PC-3 (cell line): ENCODE results near the gene AMH. TPM values are rescaled to one million over a fixed set of nuclear protein-coding genes. Genes with fewer than 3 reads are reported as not detected.

Source experiments
- ATAC-seq: fragments of 200-7000 bp; cut with Tn5 transposase; 2 replicates; pipeline ENCODE4 v1.9.1; 2020; ENCODE audit warnings: mild to moderate bottlenecking, moderate library complexity
- BruUV-seq: library from RNA; stranded (reverse); fragments of 400-500 nt; replicated peaks from 2 replicates; lab custom pipeline; 2021; lab: Mats Ljungman, UMichigan
- CTCF ChIA-PET: fragments of 300-600 bp; sonication (Branson Sonifier 250); formaldehyde crosslinking; loops from one replicate; lab custom pipeline; 2022; ENCODE audit warnings: antibody characterized with exemption; lab: Charles Lee
- POLR2A ChIA-PET: fragments of 300-600 bp; sonication (Branson Sonifier 250); formaldehyde crosslinking; loops from one replicate; lab custom pipeline; 2022; ENCODE audit warnings: antibody characterized with exemption; ENCODE audit not compliant: unreplicated experiment; lab: Charles Lee
- DNase-seq: peaks from one replicate; pipeline ENCODE4 v3.0.0-alpha.2; 2015
- H2AFZ ChIP-seq: fragments of 300-600 bp; sonication (generic); 2 replicates; pipeline ENCODE4 v1.6.0; 2016; ENCODE audit warnings: antibody characterized with exemption, low read length
- H3F3A ChIP-seq: fragments of 300-600 bp; sonication (generic); one replicate; pipeline ENCODE4 v1.6.0; 2017; ENCODE audit warnings: antibody characterized with exemption, low read length, control low read depth, mild to moderate bottlenecking; ENCODE audit not compliant: unreplicated experiment
- H3K27ac ChIP-seq: fragments of 300-600 bp; sonication (generic); 2 replicates; pipeline ENCODE4 v1.5.1; 2016; ENCODE audit warnings: mild to moderate bottlenecking, low read length
- H3K27me3 ChIP-seq: fragments of 300-600 bp; sonication (generic); 2 replicates; pipeline ENCODE4 v1.6.1; 2016; ENCODE audit warnings: low read length, mixed read lengths
- H3K36me3 ChIP-seq: fragments of 300-600 bp; sonication (generic); 2 replicates; pipeline ENCODE4 v1.6.1; 2016; ENCODE audit warnings: low read depth, mixed run types, low read length, mixed read lengths
- H3K4me1 ChIP-seq: fragments of 300-600 bp; sonication (generic); 2 replicates; pipeline ENCODE4 v1.5.1; 2016; ENCODE audit warnings: low read length; ENCODE audit not compliant: insufficient read depth
- H3K4me2 ChIP-seq: fragments of 300-600 bp; sonication (generic); 2 replicates; pipeline ENCODE4 v1.6.0; 2016; ENCODE audit warnings: low read length
- H3K4me3 ChIP-seq: fragments of 300-600 bp; sonication (generic); 2 replicates; pipeline ENCODE4 v1.5.1; 2016; ENCODE audit warnings: mild to moderate bottlenecking, low read length, mixed read lengths
- H3K79me2 ChIP-seq: fragments of 300-600 bp; sonication (generic); 2 replicates; pipeline ENCODE4 v1.6.1; 2017; ENCODE audit warnings: low read length, mixed read lengths
- H3K9ac ChIP-seq: fragments of 300-600 bp; sonication (generic); 2 replicates; pipeline ENCODE4 v1.6.0; 2016; ENCODE audit warnings: mild to moderate bottlenecking, low read length
- H3K9me2 ChIP-seq: fragments of 300-600 bp; sonication (generic); replicated peaks from 2 replicates; pipeline ENCODE4 v1.6.1; 2016; ENCODE audit warnings: mixed run types, low read length, mixed read lengths
- H3K9me3 ChIP-seq: fragments of 300-600 bp; sonication (generic); 2 replicates; pipeline ENCODE4 v1.6.1; 2016; ENCODE audit warnings: low read length, mixed read lengths
- H4K20me1 ChIP-seq: fragments of 300-600 bp; sonication (generic); 2 replicates; pipeline ENCODE4 v1.6.1; 2016; ENCODE audit warnings: low read length, mixed read lengths
- EZH2 ChIP-seq: fragments of 300-600 bp; sonication (generic); IDR thresholded peaks from one replicate; pipeline ENCODE4 v1.6.1; 2017; ENCODE audit warnings: antibody characterized with exemption, mild to moderate bottlenecking, low read length; ENCODE audit not compliant: unreplicated experiment
- EZH2phosphoT487 ChIP-seq: fragments of 300-600 bp; sonication (generic); IDR thresholded peaks from 2 replicates; pipeline ENCODE4 v1.6.1; 2018; ENCODE audit warnings: mild to moderate bottlenecking, antibody characterized with exemption, low read length, borderline replicate concordance
- intact Hi-C: fragments of 100-400 bp; cut with micrococcal nuclease; formaldehyde crosslinking; loops from 2 replicates; pipeline ENCODE4 v1.9.0; 2023
- total RNA-seq: library from RNA; depleted of rRNA; stranded (reverse); fragments of >200 nt; gene quantifications from 2 replicates; pipeline ENCODE4 v1.2.3, GENCODE V29; 2014
- TF ChIP-seq, protein P1 (sequence below): fragments of 300-600 bp; sonication (generic); conservative IDR thresholded peaks from 2 replicates; pipeline ENCODE4 v1.5.1; 2017; ENCODE audit warnings: antibody characterized with exemption, low read depth, mild to moderate bottlenecking, low read length

The AMH gene
- total RNA-seq, 1 experiment from 2014 or later, result 6.0 TPM

DNA sequence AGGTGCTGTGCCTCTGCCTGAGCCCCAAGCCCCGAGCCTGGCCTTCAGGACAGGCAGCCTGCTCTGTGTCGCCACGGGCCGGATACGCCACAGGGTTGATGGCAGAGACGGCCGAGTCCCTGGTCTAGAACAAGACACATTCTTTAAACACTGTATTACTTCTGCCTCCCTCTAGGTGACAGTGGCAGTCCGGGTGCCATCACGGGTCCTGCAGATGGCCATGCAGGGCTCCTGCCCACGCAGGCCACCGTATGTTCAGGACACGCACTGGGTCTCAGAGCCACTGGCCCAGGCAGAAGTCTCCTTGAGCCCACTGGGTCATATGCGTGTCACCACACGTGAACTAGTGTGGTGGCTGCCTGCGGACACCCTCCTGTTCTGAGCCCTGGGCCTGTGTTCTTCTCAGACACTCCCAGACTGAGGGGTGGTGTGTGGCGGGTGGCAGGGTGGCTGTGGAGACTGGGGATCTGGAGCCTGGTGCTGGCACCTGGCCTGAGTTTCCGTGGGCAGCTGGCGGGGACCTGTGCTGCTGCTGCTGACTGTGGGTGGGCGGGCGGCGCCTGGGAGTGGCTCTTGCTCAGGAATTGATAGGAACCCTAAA is 17.4 kb upstream of the AMH start:
- Histone ChIP-seq H3K9me2 (no peaks in the 10 kb centered on the region), H3K36me3 (0 out of 2 replicates have a peak, but pooled peaks cover 5% of the 10 kb centered on the region), H3K4me1 (no peaks in the 10 kb centered on the region), H3K9ac (no peak overlapping the region), H3F3A (no peaks in the 10 kb centered on the region), H4K20me1 (no peaks in the 10 kb centered on the region), H3K4me2 (no peak overlapping the region), H3K27ac (no peak overlapping the region), H2AFZ (no peak overlapping the region), H3K79me2 (peaks cover 33% of the 10 kb centered on the region), H3K27me3 (no peaks in the 10 kb centered on the region), H3K9me3 (no peaks in the 10 kb centered on the region), H3K4me3 (no peak overlapping the region)
- CTCF ChIA-PET, result no interaction called here
- POLR2A ChIA-PET, result no interaction called here
- ATAC-seq (no peak), DNase-seq (no peak)
- no peak for TF ChIP-seq EZH2
- TF ChIP-seq, protein P1, sequence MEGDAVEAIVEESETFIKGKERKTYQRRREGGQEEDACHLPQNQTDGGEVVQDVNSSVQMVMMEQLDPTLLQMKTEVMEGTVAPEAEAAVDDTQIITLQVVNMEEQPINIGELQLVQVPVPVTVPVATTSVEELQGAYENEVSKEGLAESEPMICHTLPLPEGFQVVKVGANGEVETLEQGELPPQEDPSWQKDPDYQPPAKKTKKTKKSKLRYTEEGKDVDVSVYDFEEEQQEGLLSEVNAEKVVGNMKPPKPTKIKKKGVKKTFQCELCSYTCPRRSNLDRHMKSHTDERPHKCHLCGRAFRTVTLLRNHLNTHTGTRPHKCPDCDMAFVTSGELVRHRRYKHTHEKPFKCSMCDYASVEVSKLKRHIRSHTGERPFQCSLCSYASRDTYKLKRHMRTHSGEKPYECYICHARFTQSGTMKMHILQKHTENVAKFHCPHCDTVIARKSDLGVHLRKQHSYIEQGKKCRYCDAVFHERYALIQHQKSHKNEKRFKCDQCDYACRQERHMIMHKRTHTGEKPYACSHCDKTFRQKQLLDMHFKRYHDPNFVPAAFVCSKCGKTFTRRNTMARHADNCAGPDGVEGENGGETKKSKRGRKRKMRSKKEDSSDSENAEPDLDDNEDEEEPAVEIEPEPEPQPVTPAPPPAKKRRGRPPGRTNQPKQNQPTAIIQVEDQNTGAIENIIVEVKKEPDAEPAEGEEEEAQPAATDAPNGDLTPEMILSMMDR, result 0 out of 2 replicates have a peak, but pooled peaks have one; percentile 19
- TF ChIP-seq EZH2phosphoT487, result no peak
- intact Hi-C loops, result loop anchor here (10.0 kb wide), 1 partner anchor 83 kb away; no protein-coding TSS in a partner anchor
- no TSS peak for BruUV-seq

DNA sequence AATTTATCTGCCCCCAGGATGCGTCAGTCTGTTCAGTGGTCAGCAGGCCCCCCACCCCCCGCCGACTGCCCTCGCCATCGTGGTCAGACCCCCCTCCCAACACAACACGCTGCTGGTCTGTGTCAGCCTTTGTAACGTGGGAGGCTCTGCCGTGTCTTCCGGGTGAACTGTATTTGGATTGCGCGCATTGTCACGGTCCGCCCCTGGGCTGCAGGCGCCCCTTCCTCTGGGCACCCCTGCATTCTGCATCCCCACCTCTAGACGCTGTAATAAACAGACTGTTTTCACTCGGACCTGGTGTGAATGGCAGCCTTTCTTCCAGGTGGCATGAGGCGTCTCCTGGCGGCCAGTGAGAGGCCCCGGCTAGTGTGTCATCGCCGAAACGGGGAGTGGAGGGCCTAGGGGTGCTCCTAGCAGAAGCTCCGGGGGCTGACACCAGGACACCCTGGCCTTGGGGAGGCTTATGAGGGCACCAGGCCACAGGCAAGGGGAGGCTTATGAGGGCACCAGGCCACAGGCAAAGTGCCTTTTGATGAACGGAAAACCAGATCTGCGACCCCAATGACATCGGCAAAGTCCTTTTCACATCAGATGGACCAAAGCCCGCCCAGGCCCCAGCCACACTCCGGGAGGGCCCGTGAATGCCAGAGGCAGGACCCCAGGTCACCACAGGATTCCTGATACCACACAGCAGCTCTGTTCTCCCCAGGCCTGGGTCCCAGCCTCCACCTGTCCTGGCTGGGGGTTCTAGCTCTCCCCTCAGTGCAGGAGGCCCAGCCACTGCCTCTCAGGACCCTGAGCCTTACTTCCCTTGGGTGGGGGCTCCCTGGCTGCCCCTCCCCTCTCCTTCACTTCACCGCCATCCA is 16.6 kb upstream of the AMH start:
- no peak overlapping the region for H3K4me2 ChIP-seq
- no peak overlapping the region for H3K4me3 ChIP-seq
- peaks cover 2% of the 10 kb centered on the region; the same call in 1 of the 2 replicates for H3K4me1 ChIP-seq
- TF ChIP-seq EZH2, result no peak
- no peak for TF ChIP-seq EZH2phosphoT487
- TF ChIP-seq, protein P1, result no peak
- BruUV-seq, result no TSS peak
- CTCF ChIA-PET, result no interaction called here
- no peaks in the 10 kb centered on the region for H3K9me2 ChIP-seq
- 0 out of 2 replicates have a peak, but pooled peaks cover 5% of the 10 kb centered on the region for H3K36me3 ChIP-seq
- no peak overlapping the region for H3K9ac ChIP-seq
- H3K79me2 ChIP-seq, result peaks cover 41% of the 10 kb centered on the region
- no peak for ATAC-seq
- H2AFZ ChIP-seq, result no peak overlapping the region
- H4K20me1 ChIP-seq, result peaks cover 2% of the 10 kb centered on the region; the same call in 1 of the 2 replicates
- DNase-seq, result no peak
- POLR2A ChIA-PET, result no interaction called here
- no peaks in the 10 kb centered on the region for H3K27me3 ChIP-seq
- H3K9me3 ChIP-seq, result no peaks in the 10 kb centered on the region
- H3F3A ChIP-seq, result no peaks in the 10 kb centered on the region
- H3K27ac ChIP-seq, result no peak overlapping the region
- intact Hi-C loops, result loop anchor here (10.0 kb wide), 1 partner anchor 82 kb away; no protein-coding TSS in a partner anchor
